Measurements from ENCODE around the gene ZNF680. TPM values are rescaled to one million over a fixed set of nuclear protein-coding genes. Genes with fewer than 3 reads are reported as not detected.
"Not testable (repeated sequence)": the region's sequence is repeated elsewhere in the genome, so short reads cannot be mapped to it uniquely, and the experiment has no call there.

Gene ZNF680
- total RNA-seq, 1 experiment from 2014 or later, result 6.0 TPM

DNA sequence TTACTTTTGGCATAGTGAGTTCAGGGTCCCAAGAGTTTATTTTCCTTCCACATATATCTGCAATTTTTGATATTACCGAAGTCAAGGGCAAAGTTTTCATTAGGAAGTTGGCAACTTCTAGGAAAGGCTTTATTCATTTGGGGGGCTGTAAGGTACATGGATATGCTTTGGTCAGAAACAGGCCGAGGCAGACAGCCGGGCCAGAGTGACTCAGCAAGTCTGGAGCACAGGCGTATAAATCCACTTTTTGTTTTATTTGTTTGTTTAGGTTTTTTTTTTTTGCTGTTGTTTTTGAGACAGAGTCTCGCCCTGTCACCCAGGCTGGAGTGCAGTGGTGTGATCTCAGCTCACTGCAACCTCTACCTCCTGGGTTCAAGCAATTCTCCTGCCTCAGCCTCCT, 3.7 kb downstream of the ZNF680 start:
- in situ Hi-C loops (cut with HindIII; ENCODE audit: low pct_unique_long_range_greater_than_20kb, low sequenced_read_pairs), result no loop called here
- no peak for DNase-seq (ENCODE audit: low read depth, low spot score)

DNA sequence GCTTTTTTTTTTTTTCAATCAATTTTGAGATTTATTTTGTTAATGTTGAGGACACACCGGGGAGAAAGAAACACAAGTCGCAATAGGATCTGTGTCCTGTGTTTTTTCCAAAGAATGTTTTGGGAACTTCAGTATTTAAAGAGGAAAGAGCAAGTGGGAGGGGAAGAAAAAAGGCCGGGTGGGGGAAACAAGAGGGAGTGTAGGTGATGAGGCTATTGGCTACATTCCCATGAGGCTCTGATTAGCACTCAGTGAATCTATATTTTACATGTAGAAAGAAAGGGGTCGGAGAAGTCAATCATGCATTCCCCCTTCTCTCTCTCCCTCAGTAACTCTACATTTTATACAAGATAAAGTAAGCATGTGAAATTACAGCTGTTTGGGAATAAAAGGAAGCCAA, 4.1 kb downstream of the ZNF680 start:
- in situ Hi-C loops (cut with HindIII; ENCODE audit: low pct_unique_long_range_greater_than_20kb, low sequenced_read_pairs), result no loop called here
- no peak for DNase-seq (ENCODE audit: low read depth, low spot score)

GRCh38 chr7:64558323-64558705, 4.6 kb downstream of the ZNF680 start:
- in situ Hi-C loops (cut with HindIII; ENCODE audit: low pct_unique_long_range_greater_than_20kb, low sequenced_read_pairs), result no loop called here
- DNase-seq (ENCODE audit: low read depth, low spot score), result no peak

DNA sequence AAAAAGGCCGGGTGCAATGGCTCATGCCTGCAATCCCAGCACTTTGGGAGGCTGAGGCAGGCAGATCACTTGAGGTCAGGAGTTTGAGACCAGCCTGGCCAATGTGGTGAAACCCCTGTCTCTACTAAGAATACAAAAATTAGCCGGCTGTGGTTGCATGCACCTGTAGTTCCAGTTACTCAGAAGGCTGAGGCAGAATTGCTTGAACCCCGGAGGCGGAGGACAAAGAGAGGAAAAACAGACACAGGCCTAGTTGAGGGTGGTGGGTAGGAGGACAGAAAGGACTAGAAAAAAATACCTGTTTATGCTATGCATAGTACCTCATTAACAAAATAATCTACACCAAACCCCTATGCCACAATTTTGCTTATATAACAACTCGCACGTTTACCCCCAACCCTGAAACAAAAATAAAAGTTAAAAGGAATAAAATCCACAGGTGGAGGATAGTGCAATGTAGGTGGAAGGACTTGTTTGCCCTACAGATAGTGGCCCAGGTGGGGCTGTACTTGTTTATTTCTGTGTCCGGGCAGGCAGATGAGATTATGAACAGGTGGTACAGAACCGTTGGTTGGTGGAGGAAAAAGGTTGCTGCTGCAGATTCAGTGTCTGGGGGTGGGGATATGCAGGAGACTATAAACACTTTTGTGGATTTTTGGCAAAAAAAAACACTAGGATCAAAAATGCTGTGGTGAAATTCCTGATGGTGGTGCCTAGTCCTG, 5.1 kb downstream of the ZNF680 start:
- in situ Hi-C loops (cut with HindIII; ENCODE audit: low pct_unique_long_range_greater_than_20kb, low sequenced_read_pairs), result no loop called here

GRCh38 chr7:64555046-64555445, 7.8 kb downstream of the ZNF680 start:
- in situ Hi-C loops (cut with HindIII; ENCODE audit: low pct_unique_long_range_greater_than_20kb, low sequenced_read_pairs), result no loop called here
- DNase-seq (ENCODE audit: low read depth, low spot score), result no peak

More for the DNA sequence above, 5.1 kb downstream of the ZNF680 start:
- no peak for DNase-seq (ENCODE audit: low read depth, low spot score)

GRCh38 chr7:64554188-64554587, 8.7 kb downstream of the ZNF680 start:
- DNase-seq (ENCODE audit: low read depth, low spot score); in situ Hi-C loops (cut with HindIII; ENCODE audit: low pct_unique_long_range_greater_than_20kb, low sequenced_read_pairs): not testable (repeated sequence)

DNA sequence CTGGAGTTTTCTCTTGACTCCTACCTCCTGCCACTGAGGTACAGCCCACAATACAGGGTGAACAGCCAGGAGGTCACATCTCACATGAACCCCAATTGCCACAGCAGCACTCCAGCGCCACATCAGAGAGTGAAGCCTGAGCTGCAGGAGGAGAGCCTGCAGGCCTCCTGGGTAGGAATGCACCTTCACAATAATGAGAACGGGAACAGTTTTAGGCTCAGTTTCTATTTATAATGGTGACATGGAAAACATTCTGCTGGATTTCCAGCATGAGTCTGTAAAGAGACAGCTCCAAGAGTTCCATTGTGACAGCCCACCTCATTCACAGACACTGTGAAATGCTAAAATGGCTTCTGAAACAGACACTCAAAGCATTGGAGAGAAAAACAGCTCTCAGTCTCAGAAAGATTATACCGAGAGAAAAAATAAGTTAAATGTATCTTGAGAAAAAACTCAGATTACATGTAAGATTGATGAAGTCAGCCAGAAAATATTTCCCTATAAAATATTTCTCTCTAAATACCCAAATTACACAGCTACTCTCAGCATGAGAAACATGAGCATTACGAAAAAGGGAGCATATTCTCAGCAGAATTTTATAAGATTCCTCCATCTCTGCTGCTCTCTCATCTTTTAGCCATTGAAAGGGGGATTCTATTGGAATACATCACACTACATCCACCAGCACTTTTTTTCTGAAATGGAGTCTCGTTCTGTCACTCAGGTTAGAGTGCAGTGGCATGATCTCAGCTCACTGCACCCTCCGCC, 11.3 kb downstream of the ZNF680 start:
- in situ Hi-C loops (cut with HindIII; ENCODE audit: low pct_unique_long_range_greater_than_20kb, low sequenced_read_pairs), result no loop called here
- DNase-seq (ENCODE audit: low read depth, low spot score), result no peak

- in situ Hi-C loops (cut with HindIII; ENCODE audit: low pct_unique_long_range_greater_than_20kb, low sequenced_read_pairs), result no loop called here
These were observed 18.9 kb downstream of the ZNF680 start for GRCh38 chr7:64544010-64544409.

DNA sequence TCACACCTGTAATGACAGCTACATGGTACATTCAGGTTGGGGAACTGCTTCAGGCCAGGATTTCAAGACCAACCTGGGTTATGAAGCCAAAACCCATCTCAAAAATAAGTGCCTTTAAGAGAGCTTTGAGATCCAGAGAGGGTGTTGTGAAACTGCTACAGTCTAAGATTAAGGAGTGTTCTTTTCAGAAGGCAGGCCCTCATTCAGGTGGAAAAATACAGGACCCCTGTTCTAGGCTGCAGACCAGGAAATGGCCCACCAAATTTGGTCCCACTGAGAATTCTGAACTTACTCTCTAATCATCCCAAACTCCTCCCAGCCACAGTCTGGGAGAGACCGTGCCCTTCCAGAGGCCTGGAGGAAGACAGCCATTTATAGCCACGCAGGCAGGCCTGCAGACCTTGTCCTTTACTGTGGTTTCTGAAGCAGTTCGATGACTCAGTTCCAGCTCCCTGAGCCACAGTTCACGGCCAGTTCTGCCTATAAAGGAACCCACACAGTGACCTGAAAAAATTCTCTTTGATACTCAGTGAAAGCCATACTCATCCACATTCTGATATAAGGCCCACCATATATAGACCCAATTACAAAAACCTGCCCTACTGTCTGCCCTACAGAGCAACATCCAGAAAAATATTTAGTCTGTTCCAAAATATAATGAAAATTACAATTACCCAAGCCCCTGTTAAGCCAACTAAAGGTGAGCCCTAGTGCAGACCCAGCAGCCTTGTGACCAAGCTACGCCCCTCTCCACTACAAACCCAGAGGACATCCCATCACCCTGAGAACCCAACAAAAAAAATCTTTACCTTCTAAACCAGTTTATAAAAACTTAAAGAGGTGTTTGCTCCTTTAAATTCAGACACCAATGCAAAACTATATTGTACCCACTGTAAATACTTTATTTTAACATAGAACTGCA, 21.2 kb downstream of the ZNF680 start:
- no peak for DNase-seq (ENCODE audit: low read depth, low spot score)
- in situ Hi-C loops (cut with HindIII; ENCODE audit: low pct_unique_long_range_greater_than_20kb, low sequenced_read_pairs), result no loop called here

More at GRCh38 chr7:64544010-64544409, 18.9 kb downstream of the ZNF680 start:
- DNase-seq (ENCODE audit: low read depth, low spot score), result no peak

DNA sequence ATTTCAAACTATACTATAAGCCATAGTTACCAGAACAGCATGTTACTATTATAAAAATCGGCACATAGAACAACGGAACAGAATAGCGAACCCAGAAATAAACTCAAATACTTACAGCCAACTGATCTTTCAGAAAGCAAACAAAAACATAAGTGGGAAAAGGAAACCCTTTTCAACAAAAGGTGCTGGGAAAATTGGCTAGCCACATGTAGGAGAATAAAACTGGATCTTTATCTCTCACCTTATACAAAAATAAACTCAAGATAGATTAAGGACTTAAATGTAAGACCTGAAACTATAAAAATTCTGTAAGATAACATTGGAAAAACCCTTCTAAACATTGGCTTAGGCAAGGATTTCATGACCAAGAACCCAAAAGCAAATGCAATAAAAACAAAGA, 29.1 kb downstream of the ZNF680 start:
- in situ Hi-C loops (cut with HindIII; ENCODE audit: low pct_unique_long_range_greater_than_20kb, low sequenced_read_pairs), result no loop called here
- no peak for DNase-seq (ENCODE audit: low read depth, low spot score)

- in situ Hi-C loops (cut with HindIII; ENCODE audit: low pct_unique_long_range_greater_than_20kb, low sequenced_read_pairs), result no loop called here
- DNase-seq (ENCODE audit: low read depth, low spot score), result no peak
These were observed 34.1 kb downstream of the ZNF680 start for GRCh38 chr7:64528770-64529169.

GRCh38 chr7:64521409-64521984, 41.4 kb downstream of the ZNF680 start:
- in situ Hi-C loops (cut with HindIII; ENCODE audit: low pct_unique_long_range_greater_than_20kb, low sequenced_read_pairs), result no loop called here
- no peak for DNase-seq (ENCODE audit: low read depth, low spot score)

DNA sequence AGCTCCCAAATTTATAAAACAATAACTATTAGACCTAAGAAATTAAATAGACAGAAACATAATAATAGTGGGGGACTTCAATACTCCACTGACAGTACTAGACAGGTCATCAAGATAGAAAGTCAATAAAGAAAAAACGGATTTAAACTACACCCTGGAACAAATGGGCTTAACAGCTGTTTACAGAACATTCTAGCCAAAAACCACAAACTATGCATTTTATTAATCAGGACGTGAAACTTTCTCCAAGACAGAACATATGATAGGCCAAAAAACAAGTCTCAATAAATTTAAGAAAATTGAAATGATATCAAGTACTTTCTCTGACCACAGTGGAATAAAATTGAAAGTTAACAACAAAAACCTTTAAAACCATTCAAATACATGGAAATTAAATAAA, 46.4 kb downstream of the ZNF680 start:
- DNase-seq (ENCODE audit: low read depth, low spot score), result no peak
- in situ Hi-C loops (cut with HindIII; ENCODE audit: low pct_unique_long_range_greater_than_20kb, low sequenced_read_pairs), result no loop called here

- in situ Hi-C loops (cut with HindIII; ENCODE audit: low pct_unique_long_range_greater_than_20kb, low sequenced_read_pairs), result no loop called here
These were observed 47.1 kb downstream of the ZNF680 start for GRCh38 chr7:64515781-64516180.

DNA sequence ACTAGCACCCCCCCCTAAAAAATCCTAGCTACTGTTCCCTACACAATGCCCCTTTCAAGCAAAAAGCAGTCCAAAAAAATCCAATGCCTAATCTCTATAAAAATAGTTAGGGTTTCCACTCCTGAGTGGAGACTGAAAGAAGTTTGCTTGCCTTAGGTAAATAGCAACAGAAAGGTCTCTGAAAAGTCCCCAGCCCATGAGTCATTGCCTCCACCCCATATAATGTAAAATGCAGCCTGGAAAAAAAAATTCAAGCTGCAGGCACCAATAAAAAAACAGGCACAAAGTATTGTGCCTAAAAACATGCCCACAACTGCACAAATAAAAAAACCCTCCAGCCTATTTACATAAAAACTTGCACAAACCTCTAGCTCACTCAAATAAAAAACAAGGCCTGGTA, 47.5 kb downstream of the ZNF680 start:
- DNase-seq (ENCODE audit: low read depth, low spot score), result no peak
- in situ Hi-C loops (cut with HindIII; ENCODE audit: low pct_unique_long_range_greater_than_20kb, low sequenced_read_pairs), result no loop called here

More at GRCh38 chr7:64515781-64516180, 47.1 kb downstream of the ZNF680 start:
- DNase-seq (ENCODE audit: low read depth, low spot score), result no peak

- in situ Hi-C loops (cut with HindIII; ENCODE audit: low pct_unique_long_range_greater_than_20kb, low sequenced_read_pairs), result no loop called here
- DNase-seq (ENCODE audit: low read depth, low spot score), result no peak
These were observed 53.3 kb downstream of the ZNF680 start for GRCh38 chr7:64509583-64509982.

DNA sequence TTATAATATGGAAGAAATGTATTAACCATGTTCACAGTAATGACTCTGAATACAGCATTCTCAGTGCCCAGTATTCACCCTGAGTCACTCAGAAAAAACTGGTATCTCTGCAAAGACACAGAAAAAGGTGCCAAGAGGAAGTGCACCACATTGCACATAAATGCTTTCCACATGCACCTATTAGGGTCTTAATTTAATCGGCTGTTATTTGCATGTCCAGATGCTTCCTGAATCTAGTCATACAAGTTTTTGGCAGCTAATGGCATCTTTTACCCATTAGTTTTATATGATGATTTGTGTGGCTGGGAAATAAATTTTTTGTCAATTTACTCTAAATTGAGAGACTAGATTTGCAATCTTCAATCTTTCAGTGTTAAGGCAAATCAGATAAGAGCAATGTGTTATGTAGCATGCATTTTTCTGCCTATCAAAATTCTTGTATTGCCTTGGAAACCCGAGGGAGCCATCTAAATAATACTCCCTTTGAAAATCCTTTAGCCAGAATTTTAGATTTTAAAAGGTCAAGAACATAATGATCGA, 58.2 kb downstream of the ZNF680 start:
- DNase-seq (ENCODE audit: low read depth, low spot score), result no peak
- in situ Hi-C loops (cut with HindIII; ENCODE audit: low pct_unique_long_range_greater_than_20kb, low sequenced_read_pairs), result no loop called here

All from SK-MEL-5 (cell line).